CD4-positive, CD25-positive, alpha-beta regulatory T cell (primary cell): ENCODE measurements around the gene CYS1. TPM values are rescaled to one million over a fixed set of nuclear protein-coding genes. Genes with fewer than 3 reads are reported as not detected.

Source experiments
- ATAC-seq, 2 donors: fragments of 150-1000 bp; cut with Tn5 transposase; one replicate each; pipeline ENCODE4 v1.10.0; 2021; ENCODE audit warnings: low read depth in 2 of 2, moderate number of reproducible peaks in 2 of 2, moderate library complexity in 1 of 2
- DNase-seq, 3 donors: peaks; one replicate each; pipeline versions ENCODE4 v3.0.0 to v3.0.0-alpha.2; 2012 to 2022; ENCODE audit warnings: mixed read lengths in 1 of 3
- H3K27ac ChIP-seq: one replicate; pipeline ENCODE4 v1.7.0; 2013; ENCODE audit warnings: mild to moderate bottlenecking, low read length; ENCODE audit not compliant: insufficient read depth, poor library complexity, severe bottlenecking
- H3K27me3 ChIP-seq: one replicate; pipeline ENCODE4 v1.7.0; 2013; ENCODE audit warnings: low read length; ENCODE audit not compliant: control insufficient read depth, insufficient read depth
- H3K36me3 ChIP-seq: one replicate; pipeline ENCODE4 v1.7.0; 2013; ENCODE audit warnings: mild to moderate bottlenecking, low read length, moderate library complexity; ENCODE audit not compliant: control insufficient read depth, insufficient read depth
- H3K4me1 ChIP-seq: 2 replicates; pipeline ENCODE4 v1.7.0; 2013; ENCODE audit warnings: mild to moderate bottlenecking, low read length; ENCODE audit not compliant: insufficient read depth, control insufficient read depth, poor library complexity, severe bottlenecking
- H3K4me3 ChIP-seq: one replicate; pipeline ENCODE4 v1.7.0; 2013; ENCODE audit warnings: low read depth, mild to moderate bottlenecking, low read length, moderate library complexity
- H3K9me3 ChIP-seq, 2 experiments: 1 replicate in 1 of 2; 2 replicates in 1 of 2; pipeline ENCODE4 v1.7.0; 2013; ENCODE audit warnings: low read length in 2 of 2, mild to moderate bottlenecking in 1 of 2, moderate library complexity in 1 of 2; ENCODE audit not compliant: control insufficient read depth in 2 of 2
- H3K27ac Mint-ChIP-seq, 3 donors: one replicate each; pipeline ENCODE4 v1.8.0; 2020 to 2022; ENCODE audit warnings: mild to moderate bottlenecking in 3 of 3, mixed read lengths in 3 of 3, moderate library complexity in 2 of 3
- H3K27me3 Mint-ChIP-seq: one replicate; pipeline ENCODE4 v1.8.0; 2022; ENCODE audit warnings: mild to moderate bottlenecking, mixed read lengths
- H3K36me3 Mint-ChIP-seq: one replicate; pipeline ENCODE4 v1.8.0; 2020; ENCODE audit warnings: mixed read lengths
- H3K4me1 Mint-ChIP-seq, 4 donors: one replicate each; pipeline ENCODE4 v1.8.0; 2020 to 2022; ENCODE audit warnings: mixed read lengths in 4 of 4, mild to moderate bottlenecking in 1 of 4
- H3K4me3 Mint-ChIP-seq, 4 donors: one replicate each; pipeline ENCODE4 v1.8.0; 2020 to 2022; ENCODE audit warnings: mild to moderate bottlenecking in 4 of 4, mixed read lengths in 4 of 4, moderate library complexity in 3 of 4
- H3K9me3 Mint-ChIP-seq, 7 donors: one replicate each; pipeline ENCODE4 v1.8.0; 2020 to 2022; ENCODE audit warnings: mixed read lengths in 7 of 7, mild to moderate bottlenecking in 3 of 7, moderate library complexity in 2 of 7
- polyA plus RNA-seq, 4 donors: library from polyadenylated mRNA; unstranded; fragments of 300-500 nt; fragmentation: Illumina TruSeq; gene quantifications; one replicate each; pipeline ENCODE4 v1.2.3, GENCODE V29; 2021
- total RNA-seq: library from RNA; stranded (reverse); gene quantifications from one replicate; pipeline ENCODE4 v1.2.3, GENCODE V29; 2022

The CYS1 gene
- total and polyA plus RNA-seq, 5 donors from 2014 or later, result not detected

- H3K27ac Mint-ChIP-seq, result no peak overlapping the region
- no peak for DNase-seq
- H3K4me3 Mint-ChIP-seq, result no peak overlapping the region
- no peaks in the 10 kb centered on the region for H3K27me3 Mint-ChIP-seq
- Histone ChIP-seq H3K27me3 (no peaks in the 10 kb centered on the region), H3K36me3 (peaks cover 43% of the 10 kb centered on the region), H3K4me1 (peaks cover 7% of the 10 kb centered on the region), H3K9me3 (no peaks in the 10 kb centered on the region), H3K4me3 (no peak overlapping the region), H3K27ac (no peak overlapping the region)
- no peak for ATAC-seq
- H3K4me1 Mint-ChIP-seq, result peaks cover 6 to 24% (median 11%) of the 10 kb centered on the region in 4 donors
- peaks cover 33% of the 10 kb centered on the region for H3K36me3 Mint-ChIP-seq
- H3K9me3 Mint-ChIP-seq, result no peaks in the 10 kb centered on the region
These were observed 26.9 kb downstream of the CYS1 start for GRCh38 chr2:10053351-10053750.

GRCh38 chr2:10052216-10052615 is 28.0 kb downstream of the CYS1 start:
- Histone ChIP-seq H3K27me3 (no peaks in the 10 kb centered on the region), H3K9me3 (no peaks in the 10 kb centered on the region), H3K36me3 (peaks cover 52% of the 10 kb centered on the region), H3K4me1 (peaks cover 5% of the 10 kb centered on the region), H3K4me3 (no peak overlapping the region), H3K27ac (no peak overlapping the region)
- H3K27me3 Mint-ChIP-seq, result no peaks in the 10 kb centered on the region
- ATAC-seq (no peak), DNase-seq (no peak)
- H3K4me3 Mint-ChIP-seq, result no peak overlapping the region
- peaks cover 34% of the 10 kb centered on the region for H3K36me3 Mint-ChIP-seq
- peaks cover 10 to 26% (median 13%) of the 10 kb centered on the region in 4 donors for H3K4me1 Mint-ChIP-seq
- H3K9me3 Mint-ChIP-seq, result no peaks in the 10 kb centered on the region
- no peak overlapping the region for H3K27ac Mint-ChIP-seq

GRCh38 chr2:10048501-10049171 is 31.6 kb downstream of the CYS1 start:
- Mint-ChIP-seq H3K36me3 (peaks cover 34% of the 10 kb centered on the region), H3K27me3 (peaks cover 6% of the 10 kb centered on the region), H3K4me1 (peaks cover 18 to 49% (median 26%) of the 10 kb centered on the region in 4 donors), H3K4me3 (peak overlapping the region in 2 of 4 donors; percentile 62 to 70), H3K27ac (no peak overlapping the region), H3K9me3 (no peaks in the 10 kb centered on the region)
- no peaks in the 10 kb centered on the region for H3K27me3 ChIP-seq
- H3K4me3 ChIP-seq, result no peak overlapping the region
- DNase-seq, result peak in 2 of 3 donors; percentile 72 to 73
- no peak overlapping the region for H3K27ac ChIP-seq
- ATAC-seq, result no peak
- H3K4me1 ChIP-seq, result peaks cover 17% of the 10 kb centered on the region
- peaks cover 44% of the 10 kb centered on the region for H3K36me3 ChIP-seq
- no peaks in the 10 kb centered on the region for H3K9me3 ChIP-seq

GRCh38 chr2:10047616-10048500 is 32.4 kb downstream of the CYS1 start:
- H3K4me1 Mint-ChIP-seq, result peaks cover 15 to 50% (median 27%) of the 10 kb centered on the region in 4 donors
- no peak overlapping the region for H3K27ac Mint-ChIP-seq
- DNase-seq (no peak), ATAC-seq (no peak)
- peaks cover 28% of the 10 kb centered on the region for H3K36me3 Mint-ChIP-seq
- no peaks in the 10 kb centered on the region for H3K9me3 ChIP-seq
- H3K36me3 ChIP-seq, result peaks cover 36% of the 10 kb centered on the region
- H3K27me3 Mint-ChIP-seq, result peaks cover 7% of the 10 kb centered on the region
- H3K27me3 ChIP-seq, result no peaks in the 10 kb centered on the region
- no peak overlapping the region for H3K4me3 ChIP-seq
- H3K4me1 ChIP-seq, result peaks cover 17% of the 10 kb centered on the region
- H3K4me3 Mint-ChIP-seq, result peak overlapping the region in 1 of 4 donors; percentile 62
- no peak overlapping the region for H3K27ac ChIP-seq
- H3K9me3 Mint-ChIP-seq, result no peaks in the 10 kb centered on the region

- H3K4me1 ChIP-seq, result peaks cover 26% of the 10 kb centered on the region
- no peaks in the 10 kb centered on the region for H3K27me3 ChIP-seq
- peaks cover 13% of the 10 kb centered on the region for H3K27me3 Mint-ChIP-seq
- H3K27ac Mint-ChIP-seq, result peak overlapping the region in 1 of 3 donors; percentile 78
- H3K4me1 Mint-ChIP-seq, result peaks cover 15 to 56% (median 30%) of the 10 kb centered on the region in 4 donors
- no peak overlapping the region for H3K4me3 ChIP-seq
- no peak for ATAC-seq
- peak overlapping the region in 2 of 4 donors; percentile 37 to 58 for H3K4me3 Mint-ChIP-seq
- DNase-seq, result no peak
- no peak overlapping the region for H3K27ac ChIP-seq
- H3K36me3 Mint-ChIP-seq, result peaks cover 23% of the 10 kb centered on the region
- no peaks in the 10 kb centered on the region for H3K9me3 ChIP-seq
- H3K36me3 ChIP-seq, result peaks cover 27% of the 10 kb centered on the region
- H3K9me3 Mint-ChIP-seq, result no peaks in the 10 kb centered on the region
These were observed 33.3 kb downstream of the CYS1 start for GRCh38 chr2:10046931-10047330.

GRCh38 chr2:10045561-10046355 is 34.5 kb downstream of the CYS1 start:
- H3K27me3 ChIP-seq, result no peaks in the 10 kb centered on the region
- Mint-ChIP-seq H3K27me3 (peaks cover 13% of the 10 kb centered on the region), H3K36me3 (peaks cover 22% of the 10 kb centered on the region), H3K4me1 (peaks cover 16 to 63% (median 36%) of the 10 kb centered on the region in 4 donors), H3K27ac (peak overlapping the region in 2 of 3 donors; percentile 78 to 88), H3K9me3 (no peaks in the 10 kb centered on the region), H3K4me3 (peak overlapping the region; percentile 66 to 93 (median 76))
- H3K9me3 ChIP-seq, result no peaks in the 10 kb centered on the region
- DNase-seq, result no peak
- H3K4me3 ChIP-seq, result no peak overlapping the region
- H3K36me3 ChIP-seq, result peaks cover 25% of the 10 kb centered on the region
- peaks cover 26% of the 10 kb centered on the region for H3K4me1 ChIP-seq
- H3K27ac ChIP-seq, result no peak overlapping the region
- ATAC-seq, result no peak

GRCh38 chr2:10043906-10044601 is 36.2 kb downstream of the CYS1 start:
- Histone ChIP-seq H3K36me3 (peaks cover 18% of the 10 kb centered on the region), H3K4me1 (peaks cover 26% of the 10 kb centered on the region), H3K27ac (peak overlapping the region; percentile 92), H3K9me3 (no peaks in the 10 kb centered on the region), H3K27me3 (no peaks in the 10 kb centered on the region), H3K4me3 (peak overlapping the region; percentile 55)
- DNase-seq (peak; percentile 89 to 91 (median 90)), ATAC-seq (peak; percentile 63 to 74)
- peak overlapping the region; percentile 89 to 96 (median 95) for H3K27ac Mint-ChIP-seq
- peaks cover 17 to 58% (median 38%) of the 10 kb centered on the region in 4 donors for H3K4me1 Mint-ChIP-seq
- H3K9me3 Mint-ChIP-seq, result no peaks in the 10 kb centered on the region
- peaks cover 13% of the 10 kb centered on the region for H3K27me3 Mint-ChIP-seq
- H3K36me3 Mint-ChIP-seq, result peaks cover 16% of the 10 kb centered on the region
- H3K4me3 Mint-ChIP-seq, result peak overlapping the region; percentile 83 to 94 (median 90)
